Measurements from ENCODE around the gene MED26.
"Not testable (repeated sequence)": the region's sequence is repeated elsewhere in the genome, so short reads cannot be mapped to it uniquely, and the experiment has no call there.

MED26 gene

DNA sequence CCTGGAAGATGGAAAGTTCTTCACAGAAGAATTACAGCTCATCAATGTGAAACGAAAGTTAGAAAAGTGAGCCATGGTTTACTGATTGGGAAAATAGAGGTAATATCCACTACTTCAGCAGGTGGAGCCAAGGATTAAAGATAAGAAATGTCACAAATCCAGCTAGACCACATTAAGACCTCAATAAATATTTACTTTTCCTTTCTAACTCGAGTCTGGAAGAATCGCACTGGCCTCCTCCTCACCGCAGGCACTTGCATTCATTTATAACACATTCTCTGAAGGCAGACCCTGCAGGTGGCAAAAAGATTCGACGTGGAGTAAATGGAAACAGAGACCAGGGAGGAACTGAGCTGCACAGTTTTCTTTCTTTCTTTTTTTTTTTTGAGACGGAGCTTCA lies 63.2 kb downstream of the MED26 start:
- Histone ChIP-seq H3K9ac (no peak overlapping the region), H2AFZ (no peak overlapping the region), H3K4me2 (ENCODE audit: low read length) (no peak overlapping the region), H3K36me3 (ENCODE audit: control insufficient read depth, insufficient read depth, low read length) (no peaks in the 10 kb centered on the region), H3K4me3 (ENCODE audit: low read depth, low read length) (no peak overlapping the region), H3K79me2 (no peaks in the 10 kb centered on the region), H3K27ac (no peak overlapping the region), H3K9me3 (ENCODE audit: control insufficient read depth, low read length) (no peaks in the 10 kb centered on the region), H3K4me1 (peaks cover 4% of the 10 kb centered on the region), H3K27me3 (ENCODE audit: control insufficient read depth, insufficient read depth, low read length) (no peaks in the 10 kb centered on the region)
- TF ChIP-seq, protein P1, sequence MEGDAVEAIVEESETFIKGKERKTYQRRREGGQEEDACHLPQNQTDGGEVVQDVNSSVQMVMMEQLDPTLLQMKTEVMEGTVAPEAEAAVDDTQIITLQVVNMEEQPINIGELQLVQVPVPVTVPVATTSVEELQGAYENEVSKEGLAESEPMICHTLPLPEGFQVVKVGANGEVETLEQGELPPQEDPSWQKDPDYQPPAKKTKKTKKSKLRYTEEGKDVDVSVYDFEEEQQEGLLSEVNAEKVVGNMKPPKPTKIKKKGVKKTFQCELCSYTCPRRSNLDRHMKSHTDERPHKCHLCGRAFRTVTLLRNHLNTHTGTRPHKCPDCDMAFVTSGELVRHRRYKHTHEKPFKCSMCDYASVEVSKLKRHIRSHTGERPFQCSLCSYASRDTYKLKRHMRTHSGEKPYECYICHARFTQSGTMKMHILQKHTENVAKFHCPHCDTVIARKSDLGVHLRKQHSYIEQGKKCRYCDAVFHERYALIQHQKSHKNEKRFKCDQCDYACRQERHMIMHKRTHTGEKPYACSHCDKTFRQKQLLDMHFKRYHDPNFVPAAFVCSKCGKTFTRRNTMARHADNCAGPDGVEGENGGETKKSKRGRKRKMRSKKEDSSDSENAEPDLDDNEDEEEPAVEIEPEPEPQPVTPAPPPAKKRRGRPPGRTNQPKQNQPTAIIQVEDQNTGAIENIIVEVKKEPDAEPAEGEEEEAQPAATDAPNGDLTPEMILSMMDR (IDR thresholded peaks at IDR 0.05): no peak

DNA sequence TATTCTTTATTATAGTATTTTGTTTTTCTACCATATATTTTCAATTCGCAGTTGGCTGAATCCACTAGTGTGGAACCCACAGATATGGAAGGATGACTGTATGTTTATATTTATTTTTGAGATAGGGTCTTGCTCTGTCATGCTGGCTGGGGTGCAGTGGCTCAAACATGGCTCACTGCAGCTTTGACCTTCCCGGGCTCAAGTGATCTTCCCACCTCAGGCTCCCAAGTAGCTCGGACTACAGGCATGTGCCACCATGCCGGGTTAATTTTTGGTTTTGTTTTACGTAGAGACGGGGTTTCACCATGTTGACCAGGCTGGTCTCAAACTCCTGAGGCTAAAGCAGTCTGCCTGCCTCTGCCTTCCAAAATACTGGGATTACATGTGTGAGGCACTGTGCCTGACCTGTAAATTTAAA lies 65.4 kb downstream of the MED26 start:
- no peaks in the 10 kb centered on the region for H3K79me2 ChIP-seq
- no peak overlapping the region for H3K9ac ChIP-seq
- H3K4me1 ChIP-seq: no peaks in the 10 kb centered on the region
- no peaks in the 10 kb centered on the region for H3K9me3 ChIP-seq (ENCODE audit: control insufficient read depth, low read length)
- no peak overlapping the region for H3K4me2 ChIP-seq (ENCODE audit: low read length)
- H3K27me3 ChIP-seq (ENCODE audit: control insufficient read depth, insufficient read depth, low read length): no peaks in the 10 kb centered on the region
- H3K36me3 ChIP-seq (ENCODE audit: control insufficient read depth, insufficient read depth, low read length): no peaks in the 10 kb centered on the region
- H2AFZ ChIP-seq: no peak overlapping the region
- no peak overlapping the region for H3K27ac ChIP-seq
- TF ChIP-seq, protein P1 (IDR thresholded peaks at IDR 0.05): no peak
- no peak overlapping the region for H3K4me3 ChIP-seq (ENCODE audit: low read depth, low read length)

DNA sequence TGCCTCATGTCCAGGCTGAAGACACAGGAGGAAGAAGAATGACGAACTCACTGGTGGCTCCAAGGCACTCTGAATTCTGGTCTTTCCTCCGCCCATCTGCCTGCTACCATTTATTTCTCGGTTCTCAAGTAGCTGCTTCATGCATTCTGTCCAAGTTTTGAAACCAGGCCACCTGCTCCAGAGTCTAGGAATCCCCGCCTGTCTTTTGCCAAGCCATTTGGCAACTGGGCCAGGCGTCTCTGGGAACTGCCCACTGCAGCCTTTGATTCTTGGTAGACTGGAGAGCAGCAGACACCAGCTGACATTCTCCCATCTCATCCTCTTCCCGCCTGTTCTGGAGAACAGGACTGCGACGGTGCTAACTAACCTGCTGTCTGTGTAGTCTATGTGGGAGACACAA lies 66.6 kb downstream of the MED26 start:
- Histone ChIP-seq H3K9ac (no peak overlapping the region), H3K27me3 (ENCODE audit: control insufficient read depth, insufficient read depth, low read length) (no peaks in the 10 kb centered on the region), H3K4me1 (no peaks in the 10 kb centered on the region), H3K79me2 (no peaks in the 10 kb centered on the region), H3K4me3 (ENCODE audit: low read depth, low read length) (no peak overlapping the region), H3K9me3 (ENCODE audit: control insufficient read depth, low read length) (no peaks in the 10 kb centered on the region), H2AFZ (no peak overlapping the region), H3K36me3 (ENCODE audit: control insufficient read depth, insufficient read depth, low read length) (no peaks in the 10 kb centered on the region), H3K27ac (no peak overlapping the region), H3K4me2 (ENCODE audit: low read length) (no peak overlapping the region)
- TF ChIP-seq, protein P1 (IDR thresholded peaks at IDR 0.05): no peak

DNA sequence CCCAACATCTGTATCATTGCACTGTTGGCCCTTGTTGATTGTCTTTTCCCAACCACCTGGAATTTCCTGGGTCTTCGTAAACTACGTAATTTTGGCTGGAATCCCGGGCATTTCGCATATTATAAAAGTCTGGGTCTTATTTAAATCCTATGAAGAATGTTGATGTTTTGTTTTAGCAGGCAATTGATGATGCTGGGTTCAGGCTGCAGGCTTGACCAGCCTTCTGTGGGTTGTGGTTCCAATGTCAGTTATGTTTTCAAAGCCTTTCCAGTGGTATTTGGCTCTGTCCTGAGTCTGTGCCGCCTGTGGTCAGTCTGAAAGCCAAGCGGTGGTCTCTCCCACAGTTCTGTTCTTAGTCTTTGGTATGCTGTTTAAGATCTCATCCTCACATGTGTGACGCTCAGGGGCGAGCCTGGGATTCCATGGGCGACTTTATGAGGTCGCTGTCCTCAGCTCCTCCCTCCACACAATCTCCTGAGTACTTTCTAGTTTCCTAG lies 68.2 kb downstream of the MED26 start:
- no peak overlapping the region for H3K27ac ChIP-seq
- TF ChIP-seq, protein P1 (IDR thresholded peaks at IDR 0.05): no peak
- H3K9ac ChIP-seq: no peak overlapping the region
- no peak overlapping the region for H3K4me2 ChIP-seq (ENCODE audit: low read length)
- H3K4me1 ChIP-seq: no peaks in the 10 kb centered on the region
- no peaks in the 10 kb centered on the region for H3K9me3 ChIP-seq (ENCODE audit: control insufficient read depth, low read length)
- H3K4me3 ChIP-seq (ENCODE audit: low read depth, low read length): no peak overlapping the region
- H2AFZ ChIP-seq: no peak overlapping the region
- no peaks in the 10 kb centered on the region for H3K27me3 ChIP-seq (ENCODE audit: control insufficient read depth, insufficient read depth, low read length)
- H3K79me2 ChIP-seq: no peaks in the 10 kb centered on the region
- H3K36me3 ChIP-seq (ENCODE audit: control insufficient read depth, insufficient read depth, low read length): no peaks in the 10 kb centered on the region

DNA sequence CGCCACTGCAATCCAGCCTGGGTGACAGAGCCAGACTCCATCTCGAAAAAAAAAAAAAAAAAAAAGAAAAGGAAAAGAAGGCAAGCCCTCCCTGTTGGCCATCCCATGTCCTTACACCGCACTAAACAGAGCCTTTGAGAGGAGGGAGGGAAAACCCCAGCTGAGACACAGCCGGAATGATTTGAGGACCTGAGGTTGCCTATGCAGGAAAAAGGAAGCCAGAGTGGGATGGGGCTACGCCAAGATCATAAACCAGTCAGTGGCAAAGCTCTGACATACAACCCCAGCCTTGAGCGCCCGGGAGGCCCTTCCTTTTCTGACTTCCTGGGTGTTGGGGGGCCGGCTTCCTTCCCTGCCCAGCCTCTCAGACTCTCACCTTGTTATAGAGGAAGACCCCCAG lies 73.2 kb downstream of the MED26 start:
- Histone ChIP-seq H3K4me3 (ENCODE audit: low read depth, low read length) (no peak overlapping the region), H3K9ac (no peak overlapping the region), H3K9me3 (ENCODE audit: control insufficient read depth, low read length) (no peaks in the 10 kb centered on the region), H3K27me3 (ENCODE audit: control insufficient read depth, insufficient read depth, low read length) (no peaks in the 10 kb centered on the region), H2AFZ (no peak overlapping the region), H3K4me1 (no peaks in the 10 kb centered on the region), H3K27ac (no peak overlapping the region), H3K4me2 (ENCODE audit: low read length) (no peak overlapping the region), H3K36me3 (ENCODE audit: control insufficient read depth, insufficient read depth, low read length) (no peaks in the 10 kb centered on the region), H3K79me2 (no peaks in the 10 kb centered on the region)
- TF ChIP-seq, protein P1 (IDR thresholded peaks at IDR 0.05): no peak

DNA sequence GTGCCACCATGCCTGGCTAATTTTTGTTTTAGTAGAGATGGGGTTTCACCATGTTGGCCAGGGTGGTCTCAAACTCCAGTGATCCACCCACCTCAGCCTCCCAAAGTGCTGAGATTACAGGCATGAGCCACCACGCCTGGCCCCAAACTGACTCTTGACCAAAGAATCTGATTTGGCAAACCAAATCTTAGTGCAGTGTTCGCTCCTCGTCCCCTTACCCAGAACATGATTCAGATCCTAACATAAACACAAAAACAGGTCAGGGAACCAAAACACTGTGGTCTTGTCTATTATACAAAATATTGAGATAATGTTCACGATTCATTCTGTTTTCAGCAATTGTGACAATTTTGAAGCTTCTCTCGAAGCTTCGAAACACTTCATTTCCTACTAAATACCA lies 76.1 kb downstream of the MED26 start:
- H3K4me1 ChIP-seq; H3K27me3 ChIP-seq (ENCODE audit: control insufficient read depth, insufficient read depth, low read length); H3K4me2 ChIP-seq (ENCODE audit: low read length); H3K9ac ChIP-seq; H3K27ac ChIP-seq; H3K4me3 ChIP-seq (ENCODE audit: low read depth, low read length); H3K79me2 ChIP-seq; H3K36me3 ChIP-seq (ENCODE audit: control insufficient read depth, insufficient read depth, low read length); H2AFZ ChIP-seq; H3K9me3 ChIP-seq (ENCODE audit: control insufficient read depth, low read length): not testable (repeated sequence)

Measured in parathyroid adenoma (tissue), 2 donors.